ENCODE measurements around the gene WDR44.
A peak's percentile ranks its signal among the peaks of the same experiment; 100 is the strongest.
"Not testable (repeated sequence)": the region's sequence is repeated elsewhere in the genome, so short reads cannot be mapped to it uniquely, and the experiment has no call there.

WDR44 gene, protein sequence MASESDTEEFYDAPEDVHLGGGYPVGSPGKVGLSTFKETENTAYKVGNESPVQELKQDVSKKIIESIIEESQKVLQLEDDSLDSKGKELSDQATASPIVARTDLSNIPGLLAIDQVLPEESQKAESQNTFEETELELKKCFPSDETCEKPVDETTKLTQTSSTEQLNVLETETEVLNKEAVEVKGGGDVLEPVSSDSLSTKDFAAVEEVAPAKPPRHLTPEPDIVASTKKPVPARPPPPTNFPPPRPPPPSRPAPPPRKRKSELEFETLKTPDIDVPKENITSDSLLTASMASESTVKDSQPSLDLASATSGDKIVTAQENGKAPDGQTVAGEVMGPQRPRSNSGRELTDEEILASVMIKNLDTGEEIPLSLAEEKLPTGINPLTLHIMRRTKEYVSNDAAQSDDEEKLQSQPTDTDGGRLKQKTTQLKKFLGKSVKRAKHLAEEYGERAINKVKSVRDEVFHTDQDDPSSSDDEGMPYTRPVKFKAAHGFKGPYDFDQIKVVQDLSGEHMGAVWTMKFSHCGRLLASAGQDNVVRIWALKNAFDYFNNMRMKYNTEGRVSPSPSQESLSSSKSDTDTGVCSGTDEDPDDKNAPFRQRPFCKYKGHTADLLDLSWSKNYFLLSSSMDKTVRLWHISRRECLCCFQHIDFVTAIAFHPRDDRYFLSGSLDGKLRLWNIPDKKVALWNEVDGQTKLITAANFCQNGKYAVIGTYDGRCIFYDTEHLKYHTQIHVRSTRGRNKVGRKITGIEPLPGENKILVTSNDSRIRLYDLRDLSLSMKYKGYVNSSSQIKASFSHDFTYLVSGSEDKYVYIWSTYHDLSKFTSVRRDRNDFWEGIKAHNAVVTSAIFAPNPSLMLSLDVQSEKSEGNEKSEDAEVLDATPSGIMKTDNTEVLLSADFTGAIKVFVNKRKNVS

DNA sequence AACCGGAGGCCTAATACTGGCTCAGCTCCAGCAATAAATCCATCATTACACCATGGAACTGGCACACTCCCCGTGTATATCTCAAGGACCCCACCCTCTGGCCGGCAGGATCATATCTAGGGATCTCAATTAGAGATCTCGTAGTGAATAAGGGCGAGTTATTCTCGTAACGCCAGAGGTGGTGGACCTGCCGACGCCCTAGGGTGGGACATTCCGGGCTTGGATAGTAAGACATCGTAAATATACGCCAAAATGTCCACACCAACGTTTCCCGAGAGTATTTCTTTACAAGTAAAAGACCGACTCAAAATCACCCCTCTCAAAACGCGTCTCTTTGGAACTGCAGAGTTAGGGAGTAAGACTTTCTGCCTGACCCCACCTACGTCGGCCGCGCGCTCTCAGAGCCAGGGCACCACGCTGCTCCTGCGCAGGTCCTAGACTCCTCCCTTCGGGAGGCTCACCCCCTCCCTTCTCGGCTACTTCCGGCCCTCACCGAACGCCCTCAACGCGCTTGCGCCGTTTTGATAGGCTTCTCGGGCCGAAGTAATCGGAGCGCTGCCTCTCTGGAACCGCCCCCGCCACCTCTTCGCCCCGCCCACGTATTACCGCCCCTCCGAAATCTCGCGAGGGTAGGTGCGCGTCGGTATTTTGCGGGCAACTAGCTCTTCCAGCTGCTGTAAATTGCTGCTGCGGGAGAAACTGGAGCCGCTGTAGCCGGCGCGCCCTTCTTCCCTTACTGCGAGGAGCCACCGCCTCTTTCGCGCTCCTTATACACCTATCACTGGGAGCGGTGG lies at the start of gene WDR44:
Gene WDR44, plus strand, starts transcription at position 643 of the 794 bp plus-strand sequence. CDS start 398 bp downstream, outside the sequence.
- DNase-seq = peak; percentile 93

DNA sequence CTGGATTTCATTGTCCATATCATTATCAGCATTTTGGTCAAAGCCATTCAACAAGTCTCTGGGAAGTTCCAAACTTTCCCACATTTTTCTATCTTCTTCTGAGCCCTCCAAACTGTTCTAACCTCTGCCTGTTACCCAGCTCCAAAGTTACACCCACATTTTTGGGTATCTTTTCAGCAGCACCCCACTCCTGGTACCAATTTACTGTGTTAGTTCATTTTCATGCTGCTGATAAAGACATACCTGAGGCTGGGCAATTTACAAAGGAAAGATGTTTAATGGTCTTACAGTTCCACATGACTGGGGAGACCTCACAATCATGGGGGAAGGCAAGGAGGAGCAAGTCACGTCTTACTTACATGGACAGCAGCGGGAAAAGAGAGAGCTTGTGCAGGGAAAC lies 40.1 kb upstream of the WDR44 start:
- not testable (repeated sequence) for DNase-seq

DNA sequence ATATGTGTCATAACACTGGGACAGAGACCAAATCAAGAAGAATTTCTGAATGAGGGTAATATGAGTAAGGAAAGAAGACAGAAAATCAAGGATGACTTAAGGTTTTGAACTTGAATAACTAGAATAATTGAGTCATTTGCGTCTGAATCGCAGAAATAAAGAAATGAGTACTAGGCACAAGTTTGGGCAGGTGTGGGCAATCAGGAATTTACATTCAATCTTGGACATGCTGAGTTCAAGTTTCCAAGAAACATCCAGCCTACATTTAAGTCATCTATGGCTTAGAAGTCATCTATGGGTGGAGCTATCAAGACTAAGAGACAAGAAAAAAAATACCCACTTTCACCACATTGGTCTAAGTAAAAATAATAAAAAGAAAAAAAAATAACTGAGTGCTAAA lies 30.4 kb upstream of the WDR44 start:
- no peak for DNase-seq

DNA sequence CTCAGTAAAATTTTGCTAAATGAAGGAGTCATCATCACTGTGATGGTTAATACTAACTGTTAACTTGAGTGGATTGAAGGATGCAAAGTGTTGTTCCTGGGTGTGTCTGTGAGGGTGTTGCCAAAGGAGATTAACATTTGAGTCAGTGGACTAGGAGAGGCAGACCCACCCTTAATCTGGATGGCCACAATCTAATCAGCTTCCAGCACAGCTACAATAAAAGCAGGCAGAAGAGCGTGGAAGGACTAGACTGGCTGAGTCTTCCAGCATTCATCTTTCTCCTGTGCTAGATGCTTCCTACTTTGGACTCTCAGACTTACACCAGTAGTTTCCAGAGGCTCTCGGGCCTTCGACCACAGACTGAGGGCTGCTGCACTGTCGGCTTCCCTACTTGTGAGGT lies 21.3 kb upstream of the WDR44 start:
- no peak for DNase-seq

DNA sequence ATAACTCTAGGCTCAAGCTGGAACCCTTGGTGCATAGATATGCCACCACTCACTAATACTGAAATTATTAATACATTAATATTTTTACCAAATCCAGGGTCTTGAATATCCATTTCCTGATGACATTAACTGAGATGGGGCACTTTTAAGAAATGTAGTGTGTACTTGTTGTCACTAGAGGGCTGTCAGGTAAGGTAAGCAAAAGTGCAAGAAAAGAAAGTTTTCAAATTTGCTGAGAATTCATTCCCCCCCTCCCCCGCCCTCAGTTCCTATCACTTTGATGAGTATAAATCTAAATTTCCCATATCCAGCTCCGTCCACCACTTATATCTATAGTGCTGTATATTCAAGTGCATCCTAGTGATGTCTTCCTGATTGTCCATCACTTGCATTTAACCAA lies 20.5 kb upstream of the WDR44 start:
- no peak for DNase-seq

DNA sequence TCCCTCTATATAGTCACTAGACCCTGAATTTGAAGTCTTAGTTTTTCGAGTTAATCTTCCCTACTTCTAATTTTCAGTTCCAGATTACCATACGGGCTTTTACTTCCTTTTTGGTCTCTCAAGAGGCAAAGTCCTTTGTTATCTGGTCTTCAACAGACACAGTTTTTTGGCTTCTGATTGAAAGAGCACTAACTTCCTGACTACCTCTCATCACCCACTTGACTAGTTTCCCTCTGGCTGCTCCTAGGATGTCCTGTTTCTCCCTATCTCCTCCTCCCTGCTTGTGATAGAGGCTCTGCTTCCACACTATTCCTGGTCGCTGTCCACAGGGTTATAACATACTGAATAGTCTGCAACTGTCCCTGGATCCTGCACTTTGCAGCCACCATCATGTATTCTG lies 16.7 kb upstream of the WDR44 start:
- DNase-seq = no peak

DNA sequence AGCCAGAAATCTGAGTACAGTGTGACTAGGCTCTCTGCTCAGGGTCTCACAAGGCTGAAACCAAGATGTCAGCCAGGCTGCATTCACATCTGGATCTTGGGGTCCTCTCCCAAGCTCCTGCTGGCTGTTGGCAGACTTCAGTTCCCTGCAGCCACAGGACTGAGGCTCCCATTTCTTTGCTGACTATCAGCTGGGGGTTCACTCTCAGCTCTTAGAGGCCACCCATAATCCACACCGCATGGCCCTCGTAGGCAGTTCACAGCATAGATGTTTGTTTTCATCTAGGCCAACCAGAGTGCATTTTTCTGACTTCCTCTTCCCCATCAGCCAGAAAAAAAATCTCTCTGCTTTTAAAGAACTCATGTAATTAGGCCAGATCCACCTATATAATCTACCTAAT lies 8.2 kb upstream of the WDR44 start:
- DNase-seq = no peak

DNA sequence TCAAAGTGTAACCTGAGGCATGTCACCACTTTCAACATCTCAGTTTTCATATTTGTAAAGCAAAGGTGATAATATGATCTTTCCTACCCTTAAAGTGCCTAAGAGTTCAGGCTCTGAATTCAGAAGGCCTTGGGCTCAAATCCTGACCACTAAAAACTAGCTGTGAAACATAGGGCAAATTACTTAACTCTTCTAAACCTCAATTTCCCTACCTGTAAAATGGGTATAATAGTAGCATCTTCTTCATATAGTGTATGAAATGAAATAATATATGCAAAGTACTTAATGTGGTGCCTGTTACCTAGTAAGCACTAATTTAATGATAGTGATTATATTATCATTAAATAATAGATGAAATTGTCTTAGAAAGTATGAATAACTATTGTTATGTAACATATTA lies 7.0 kb upstream of the WDR44 start:
- DNase-seq = no peak

DNA sequence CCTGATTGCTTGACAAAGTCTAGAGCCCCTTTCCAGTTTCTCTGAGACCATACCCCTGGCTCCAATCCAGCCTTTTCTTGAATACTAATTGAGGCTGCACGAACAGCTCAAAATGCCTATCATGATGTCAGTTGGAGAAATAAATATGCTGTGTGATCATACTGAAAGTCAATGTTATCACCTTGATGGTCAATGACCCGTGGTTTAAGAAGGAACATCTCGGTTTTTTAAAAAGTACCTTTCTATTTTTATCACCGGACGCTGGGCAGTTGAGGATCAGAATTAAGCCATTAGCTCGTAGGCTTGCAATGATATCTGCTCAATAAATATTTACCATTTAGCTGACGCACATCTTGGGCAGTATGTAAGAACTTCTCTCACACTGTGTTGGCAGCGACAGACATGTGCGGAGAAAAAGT lies 852 bp upstream of the WDR44 start:
- no peak for DNase-seq

DNA sequence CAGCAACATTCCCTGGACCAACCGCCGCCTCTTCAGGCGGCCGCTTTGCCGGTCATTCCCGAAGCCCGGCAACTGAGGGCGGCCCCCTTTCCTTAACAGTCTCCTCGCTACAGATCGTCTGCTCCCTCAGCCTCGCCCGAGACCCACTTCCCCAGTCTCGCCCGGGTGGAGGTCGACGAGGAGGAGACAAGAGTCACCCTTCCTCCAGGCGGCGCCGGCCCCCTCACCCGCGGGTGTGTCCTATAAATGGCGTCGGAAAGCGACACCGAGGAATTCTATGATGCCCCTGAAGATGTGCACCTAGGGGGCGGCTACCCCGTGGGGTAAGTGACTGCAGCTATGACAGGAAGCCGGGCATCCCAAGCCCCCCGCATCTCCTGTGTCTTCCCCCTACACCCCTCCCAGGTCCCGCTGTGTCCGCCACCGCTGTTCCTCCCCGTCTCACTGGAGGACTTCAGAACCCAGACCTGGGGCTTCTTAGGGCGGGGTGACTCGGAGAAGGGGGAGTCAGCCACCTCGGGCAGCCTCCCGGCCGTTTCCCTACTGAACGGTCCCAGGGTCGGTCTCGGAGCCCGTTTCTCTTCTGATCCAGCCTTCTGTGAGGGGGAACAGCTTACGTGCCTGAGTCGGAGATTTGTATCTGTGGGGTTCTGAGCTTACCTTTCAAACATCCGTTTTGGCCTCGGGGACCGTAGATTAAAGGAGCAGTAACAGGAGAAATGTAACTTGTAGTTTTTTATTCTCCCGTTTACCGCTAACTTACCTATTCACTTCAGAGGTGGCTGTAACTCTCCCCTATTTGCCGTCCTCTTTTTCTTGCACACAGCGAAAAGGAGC lies 570 bp downstream of the WDR44 start:
- DNase-seq = peak; percentile 77

DNA sequence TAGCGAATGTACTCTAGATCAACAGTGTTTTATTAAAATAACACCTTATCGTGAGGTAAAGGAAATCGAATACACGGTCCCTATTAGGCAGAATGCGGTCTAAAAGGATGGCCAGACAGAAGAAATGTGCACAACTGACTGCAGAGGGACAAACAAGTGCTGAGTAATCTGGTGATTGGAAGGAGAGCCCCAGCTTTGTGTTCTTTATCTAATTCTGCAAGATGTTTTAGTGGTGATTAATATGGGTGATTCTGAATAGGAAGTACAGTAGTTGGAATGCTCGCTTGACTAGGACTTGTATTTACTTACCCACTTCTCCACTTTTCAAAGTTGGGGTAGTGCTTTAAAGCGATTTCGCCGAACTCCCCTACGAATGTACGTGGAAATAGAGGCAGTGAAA lies 1.2 kb downstream of the WDR44 start:
- no peak for DNase-seq

DNA sequence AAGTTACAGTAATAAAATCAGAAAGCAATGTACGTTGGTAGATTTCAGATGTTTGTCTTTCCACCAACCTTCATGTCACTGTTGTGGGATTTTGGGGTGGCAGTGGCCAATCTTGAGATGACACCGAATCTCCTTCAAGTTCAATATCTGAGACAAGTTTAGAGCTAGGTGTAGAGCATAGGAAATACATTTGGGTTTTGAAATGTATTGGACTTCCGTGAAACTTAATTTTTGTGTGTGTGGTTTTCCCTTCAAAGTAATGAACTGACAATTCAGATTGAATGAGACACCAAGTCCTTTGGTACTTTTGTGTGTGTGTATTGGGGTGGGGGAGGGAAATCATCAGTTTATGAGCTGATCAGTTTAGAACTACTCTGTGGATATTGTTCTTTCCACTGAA lies 1.8 kb downstream of the WDR44 start:
- DNase-seq = no peak

DNA sequence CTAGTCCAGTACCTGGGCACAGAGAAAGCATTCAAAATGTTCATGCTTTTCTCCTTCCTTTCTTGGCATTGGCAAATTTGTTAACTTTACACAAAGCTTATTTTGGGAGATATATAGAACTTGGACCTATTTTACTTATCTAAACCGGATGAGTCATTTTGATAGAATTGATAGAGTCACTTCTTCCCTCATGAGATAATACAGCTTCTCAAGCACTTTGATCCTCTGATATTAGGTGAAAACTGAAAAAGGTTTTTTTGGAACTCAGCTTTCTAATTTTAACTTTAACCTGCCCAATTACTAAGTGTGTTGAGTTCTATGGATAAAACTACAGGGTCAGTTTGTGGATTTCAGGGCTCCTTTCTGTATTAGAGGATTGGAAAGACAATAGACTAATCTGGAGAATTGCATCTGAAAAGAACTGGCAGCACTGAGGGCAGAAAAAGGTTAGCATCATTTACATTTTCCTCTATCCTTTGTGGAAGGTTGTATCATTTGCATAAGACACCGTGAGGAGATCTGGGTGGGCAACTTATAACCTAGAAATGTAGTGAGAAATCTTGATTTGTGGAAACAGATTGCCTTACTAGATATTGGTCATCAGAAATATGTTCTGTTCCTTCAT lies 2.4 kb downstream of the WDR44 start:
- no peak for DNase-seq

DNA sequence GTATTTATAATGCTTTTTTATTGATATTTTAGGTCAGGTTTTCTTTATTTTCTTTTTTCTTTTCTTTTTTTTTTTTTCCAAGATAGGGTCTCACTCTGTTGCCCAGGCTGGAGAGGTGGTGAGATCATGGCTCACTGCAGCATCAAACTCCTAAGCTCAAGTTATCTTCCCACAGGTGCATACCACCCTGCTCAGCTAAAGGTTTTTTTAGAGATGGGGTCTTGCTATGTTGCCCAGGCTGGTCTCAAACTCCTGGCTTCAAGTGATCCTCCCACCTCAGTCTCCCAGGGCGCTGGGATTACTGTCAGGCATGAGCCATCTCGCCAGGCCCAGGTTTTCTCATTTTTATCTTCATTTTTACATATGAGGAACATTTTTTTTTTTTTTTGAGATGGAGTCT lies 3.3 kb downstream of the WDR44 start:
- DNase-seq = no peak

DNA sequence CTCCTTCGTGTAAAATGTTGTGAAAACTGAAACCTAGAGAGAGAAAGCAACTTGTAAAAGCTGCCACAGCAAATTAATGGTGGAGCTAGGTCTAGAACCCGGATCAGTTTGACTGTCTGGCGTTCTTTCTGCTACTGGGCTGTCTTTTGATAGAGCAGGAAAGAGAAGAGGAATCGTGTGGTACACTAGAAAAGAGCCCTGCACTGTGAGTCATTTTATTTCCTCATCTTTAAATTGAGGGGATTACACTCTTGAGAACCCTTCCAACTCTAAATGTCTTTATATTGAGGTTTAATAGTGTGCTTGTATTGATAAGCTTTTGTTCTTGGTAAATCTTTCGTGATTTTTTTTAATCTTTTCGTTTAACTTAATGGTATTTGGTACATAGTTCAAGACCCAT lies 4.3 kb downstream of the WDR44 start:
- DNase-seq = no peak

DNA sequence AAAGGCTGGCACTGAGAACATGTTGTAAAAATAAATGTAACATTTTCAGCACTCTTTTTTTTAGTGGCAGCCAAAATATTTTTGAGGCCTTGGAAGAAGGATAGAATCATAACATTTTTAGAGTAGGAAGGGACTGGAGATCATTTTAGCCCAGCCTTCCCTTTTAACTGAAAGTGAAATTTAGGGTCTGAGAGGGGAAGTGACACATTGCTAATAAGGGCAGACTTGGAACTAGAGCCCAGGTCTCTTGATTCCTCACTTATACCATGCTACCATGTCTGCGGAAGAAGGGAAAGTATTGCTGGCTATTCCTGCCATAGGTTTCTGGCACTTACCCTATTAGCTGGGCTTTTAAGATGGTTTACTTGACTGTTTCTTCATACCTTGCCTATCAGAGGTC lies 4.8 kb downstream of the WDR44 start:
- no peak for DNase-seq

DNA sequence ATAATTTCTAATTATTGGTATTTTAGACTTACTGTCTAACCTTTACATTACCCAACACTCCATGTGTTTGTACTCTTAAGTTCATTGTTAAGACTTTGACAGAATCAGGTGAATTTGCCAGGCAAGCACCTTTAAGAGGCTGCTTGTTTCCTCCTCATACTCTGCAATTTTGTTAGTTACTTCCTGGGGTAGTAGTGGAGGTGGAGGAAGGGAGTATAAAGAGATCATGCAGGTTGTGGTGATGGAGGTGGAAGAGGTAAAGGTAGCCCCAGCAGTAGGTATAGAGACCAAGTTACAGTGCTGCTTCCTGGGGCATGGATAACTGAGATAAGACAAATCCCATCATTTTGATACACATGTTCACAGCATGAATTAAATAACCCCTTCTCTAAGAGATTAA lies 6.7 kb downstream of the WDR44 start:
- DNase-seq = no peak

DNA sequence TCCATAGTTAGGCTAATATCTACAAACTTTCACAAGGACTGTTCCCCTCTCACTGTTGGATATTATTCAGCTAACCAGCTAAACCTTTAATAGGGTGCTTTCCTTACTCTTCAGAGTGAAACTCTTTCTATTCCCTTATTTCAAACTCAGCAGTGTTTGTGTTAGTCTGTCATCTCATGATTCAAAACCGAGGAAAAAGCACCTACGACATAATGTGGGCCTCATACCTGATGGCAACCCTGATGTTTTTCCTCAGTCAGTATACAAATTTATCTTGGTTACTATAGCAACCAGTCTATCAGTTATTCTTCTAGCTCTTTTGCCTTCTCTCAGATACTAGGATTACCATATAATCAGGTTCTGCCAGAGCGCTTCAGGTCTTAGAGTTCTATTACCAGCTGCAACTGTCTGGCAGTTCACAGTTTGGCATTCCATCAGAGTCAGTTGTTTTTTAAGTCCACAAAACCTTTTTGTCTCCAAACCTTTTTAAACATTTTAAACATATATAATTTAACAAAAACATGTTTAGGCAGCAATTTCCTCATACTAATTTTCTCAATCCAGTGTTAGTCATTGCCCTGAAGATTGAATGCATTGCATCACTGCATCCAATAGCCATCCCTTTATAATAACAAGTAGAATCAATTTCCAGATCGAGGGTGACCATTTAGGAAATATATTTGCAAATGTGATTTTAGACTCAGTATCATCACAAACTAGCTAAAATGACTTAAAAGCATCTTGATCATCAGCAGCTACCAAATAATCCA lies 7.4 kb downstream of the WDR44 start:
- DNase-seq = no peak

DNA sequence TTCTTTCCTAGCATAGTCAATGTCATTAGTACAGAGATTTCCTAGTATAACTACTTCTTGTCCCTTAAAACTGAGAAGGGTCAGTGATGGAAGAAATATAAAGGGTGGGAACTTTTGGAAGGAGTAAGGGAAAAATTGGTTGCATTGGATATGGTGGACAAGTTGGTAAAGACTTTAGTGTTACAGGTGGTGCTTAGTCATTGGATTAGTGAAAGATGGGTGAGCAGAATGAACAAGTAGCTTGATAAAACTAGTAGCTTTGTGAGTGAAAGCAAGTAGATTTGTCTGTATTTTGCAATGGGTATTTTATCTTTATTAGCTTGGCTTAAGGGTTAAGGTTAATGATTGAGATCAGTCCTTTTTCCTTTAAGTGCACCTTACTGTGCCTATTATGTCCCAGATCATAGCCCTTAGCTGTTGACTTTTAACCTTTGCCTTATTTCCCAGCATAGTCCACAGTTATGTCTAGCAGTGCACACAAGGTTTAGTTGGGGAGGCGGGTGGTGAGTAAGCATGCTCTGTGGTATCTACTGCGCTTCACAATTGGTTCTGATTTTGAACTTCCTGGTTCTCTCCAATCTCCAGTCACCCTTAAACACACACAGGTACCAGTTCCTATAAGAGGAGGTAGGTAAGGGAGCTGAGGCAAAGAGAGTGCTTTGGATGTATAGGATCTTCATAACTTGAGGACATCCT lies 9.5 kb downstream of the WDR44 start:
- no peak for DNase-seq

DNA sequence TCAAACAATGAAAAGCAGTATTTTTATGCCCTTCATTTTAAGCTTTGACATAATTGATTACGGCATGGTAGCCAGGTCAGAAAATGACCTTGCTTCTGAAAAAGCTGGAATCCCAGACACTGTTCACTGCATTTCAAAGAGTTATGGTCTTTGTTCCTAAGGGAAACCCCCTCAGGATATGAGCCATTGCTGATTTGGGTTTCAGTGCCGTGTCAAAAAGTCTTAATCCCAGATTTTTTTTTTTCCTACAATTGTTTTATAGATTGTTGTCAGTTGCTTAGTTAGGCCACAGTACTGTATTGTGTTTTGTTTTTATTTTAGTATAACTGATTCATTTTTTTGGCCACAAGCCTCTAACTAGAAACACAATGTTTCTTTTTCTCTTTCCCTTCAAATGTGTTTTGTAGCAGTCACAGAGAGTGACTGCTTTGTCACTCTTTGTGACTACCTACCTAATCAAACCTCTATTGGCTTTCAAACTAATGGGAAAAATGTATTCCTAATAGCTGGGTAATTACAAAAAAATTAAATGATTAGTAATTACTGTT lies 10.3 kb downstream of the WDR44 start:
- no peak for DNase-seq

Data from activated CD8-positive, alpha-beta memory T cell treated with anti-CD3 and anti-CD28 coated beads for 24 hours (primary cell).